Gastroesophageal sphincter (tissue), 4 donors: Measurements from ENCODE around the gene MRPL17. TPM values are rescaled to one million over a fixed set of nuclear protein-coding genes. Genes with fewer than 3 reads are reported as not detected.
A peak's percentile ranks its signal among the peaks of the same experiment; 100 is the strongest.

Experiments used
- ATAC-seq: fragments of 150-250 bp; one replicate; pipeline ENCODE4 v1.9.1; 2016; ENCODE audit warnings: mild to moderate bottlenecking, moderate library complexity
- H3K27ac ChIP-seq, 4 donors: fragments of 200-600 bp; sonication (generic) in 3 of 4; 1 replicate in 3 of 4; 2 replicates in 1 of 4; pipeline ENCODE4 v1.5.1; 2016 to 2019
- H3K27me3 ChIP-seq: fragments of 200-600 bp; sonication (generic); one replicate; pipeline ENCODE4 v1.5.1; 2019
- H3K36me3 ChIP-seq, 2 donors: fragments of 200-600 bp; sonication (generic); one replicate each; pipeline ENCODE4 v1.5.1; 2019; ENCODE audit warnings: control low read depth in 1 of 2
- H3K4me1 ChIP-seq, 3 donors: fragments of 200-600 bp; sonication (generic); 1 replicate in 2 of 3; 2 replicates in 1 of 3; pipeline ENCODE4 v1.5.1; 2016 to 2019; ENCODE audit warnings: control low read depth in 2 of 3
- H3K4me3 ChIP-seq, 2 donors: fragments of 200-600 bp; sonication (generic); one replicate each; pipeline ENCODE4 v1.5.1; 2019; ENCODE audit warnings: mild to moderate bottlenecking in 1 of 2, moderate library complexity in 1 of 2
- H3K9me3 ChIP-seq, 3 donors: fragments of 200-600 bp; sonication (generic); one replicate each; pipeline ENCODE4 v1.5.1; 2017 to 2019; ENCODE audit warnings: control low read depth in 2 of 3
- EP300 ChIP-seq: sonication (generic); formaldehyde crosslinking; IDR thresholded peaks from one replicate; pipeline ENCODE4 v1.6.1; 2017; ENCODE audit warnings: antibody characterized with exemption, mild to moderate bottlenecking
- POLR2A ChIP-seq, 2 donors: fragments of 450-650 bp; IDR thresholded peaks; one replicate each; pipeline ENCODE4 v1.6.1; 2017; ENCODE audit warnings: antibody characterized with exemption in 2 of 2, mild to moderate bottlenecking in 2 of 2, moderate library complexity in 1 of 2
- POLR2AphosphoS5 ChIP-seq: sonication (generic); formaldehyde crosslinking; IDR thresholded peaks from one replicate; pipeline ENCODE4 v1.6.1; 2017; ENCODE audit warnings: antibody characterized with exemption
- WGBS, 2 donors: methylation state at CpG; one replicate each; pipeline ENCODE4 v1.1.5; 2018; ENCODE audit warnings: low coverage in 1 of 2; 5-methylcytosine and 5-hydroxymethylcytosine counted together
- total RNA-seq, 4 donors: library from RNA; depleted of rRNA; stranded (reverse); fragments of >200 nt; gene quantifications; one replicate each; pipeline ENCODE4 v1.1.0, GENCODE V29; 2016
- TF ChIP-seq, protein P1 (sequence below), 4 experiments: fragments of 200-600 bp in 2 of 4; fragments of 450-650 bp in 2 of 4; sonication (generic) in 1 of 4; IDR thresholded peaks; one replicate each; pipeline ENCODE4 v1.5.1; 2017 to 2019; ENCODE audit warnings: antibody characterized with exemption in 4 of 4, mild to moderate bottlenecking in 2 of 4, moderate library complexity in 2 of 4

The MRPL17 gene
- total RNA-seq, 4 donors from 2014 or later = 12.6 to 35.0 (median 18.6) TPM

DNA sequence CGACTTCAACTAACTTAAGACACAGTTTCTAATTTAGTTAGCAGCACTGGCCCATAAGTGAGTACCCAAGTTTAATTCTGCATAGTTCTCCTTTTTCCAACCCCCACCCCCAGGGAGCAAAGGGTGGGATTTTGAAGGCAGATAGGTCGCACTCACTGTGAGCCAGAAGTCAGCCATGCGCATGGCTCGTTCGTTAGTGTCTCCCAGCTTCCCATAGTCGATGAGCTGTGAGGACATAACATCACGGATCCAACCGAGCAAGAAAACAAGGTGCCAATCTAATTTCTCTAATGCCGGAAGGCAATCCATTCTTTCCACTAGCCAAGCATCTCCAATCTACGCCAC lies 577 bp downstream of the MRPL17 start:
- Histone ChIP-seq H3K36me3 (peaks cover 0 to 22% of the 10 kb centered on the region in 2 donors), H3K9me3 (no peaks in the 10 kb centered on the region), H3K4me1 (peaks cover 8 to 31% (median 8%) of the 10 kb centered on the region in 3 donors), H3K27me3 (no peaks in the 10 kb centered on the region), H3K27ac (peak overlapping the region; percentile 2 to 98 (median 92)), H3K4me3 (peak overlapping the region; percentile 45 to 87)
- WGBS, 2 donors = 2 to 4% methylated on average over 5 to 8 of the region's 10 CpGs
- TF ChIP-seq POLR2A (IDR thresholded peaks at IDR 0.05) (no peak), EP300 (no peak), POLR2AphosphoS5 (no peak)
- TF ChIP-seq, protein P1, sequence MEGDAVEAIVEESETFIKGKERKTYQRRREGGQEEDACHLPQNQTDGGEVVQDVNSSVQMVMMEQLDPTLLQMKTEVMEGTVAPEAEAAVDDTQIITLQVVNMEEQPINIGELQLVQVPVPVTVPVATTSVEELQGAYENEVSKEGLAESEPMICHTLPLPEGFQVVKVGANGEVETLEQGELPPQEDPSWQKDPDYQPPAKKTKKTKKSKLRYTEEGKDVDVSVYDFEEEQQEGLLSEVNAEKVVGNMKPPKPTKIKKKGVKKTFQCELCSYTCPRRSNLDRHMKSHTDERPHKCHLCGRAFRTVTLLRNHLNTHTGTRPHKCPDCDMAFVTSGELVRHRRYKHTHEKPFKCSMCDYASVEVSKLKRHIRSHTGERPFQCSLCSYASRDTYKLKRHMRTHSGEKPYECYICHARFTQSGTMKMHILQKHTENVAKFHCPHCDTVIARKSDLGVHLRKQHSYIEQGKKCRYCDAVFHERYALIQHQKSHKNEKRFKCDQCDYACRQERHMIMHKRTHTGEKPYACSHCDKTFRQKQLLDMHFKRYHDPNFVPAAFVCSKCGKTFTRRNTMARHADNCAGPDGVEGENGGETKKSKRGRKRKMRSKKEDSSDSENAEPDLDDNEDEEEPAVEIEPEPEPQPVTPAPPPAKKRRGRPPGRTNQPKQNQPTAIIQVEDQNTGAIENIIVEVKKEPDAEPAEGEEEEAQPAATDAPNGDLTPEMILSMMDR (IDR thresholded peaks at IDR 0.05) = no peak
- ATAC-seq = no peak

DNA sequence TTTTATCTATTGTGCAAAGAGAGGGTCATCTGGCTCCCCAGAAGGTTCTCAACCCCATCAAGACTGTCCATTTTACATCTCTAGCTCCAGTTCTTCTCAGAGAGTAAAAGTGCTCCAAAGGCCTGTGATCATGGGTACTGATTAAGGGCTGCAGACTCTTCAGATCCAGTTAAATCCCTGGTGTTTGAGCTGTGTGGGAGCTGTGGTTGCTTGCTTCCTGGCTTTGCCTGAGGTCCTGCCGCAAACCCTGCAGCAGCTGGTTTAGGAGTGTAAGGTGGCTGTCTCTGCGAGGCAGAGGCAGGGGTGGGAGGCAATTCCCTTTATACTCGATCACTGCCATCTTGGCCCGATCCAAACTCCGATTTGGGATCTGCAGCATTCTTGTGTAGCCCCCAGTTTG lies 1.2 kb downstream of the MRPL17 start:
- 32 to 60% methylated on average over 1 to 3 of the region's 5 CpGs for WGBS, 2 donors
- H3K4me3 ChIP-seq = peak overlapping the region; percentile 45 to 87
- no peak for ATAC-seq
- peaks cover 0 to 22% of the 10 kb centered on the region in 2 donors for H3K36me3 ChIP-seq
- H3K27me3 ChIP-seq = no peaks in the 10 kb centered on the region
- H3K27ac ChIP-seq = peak overlapping the region; percentile 2 to 98 (median 92)
- TF ChIP-seq, protein P1 (IDR thresholded peaks at IDR 0.05) = no peak
- TF ChIP-seq EP300 (no peak), POLR2A (IDR thresholded peaks at IDR 0.05) (no peak), POLR2AphosphoS5 (no peak)
- peaks cover 8 to 31% (median 8%) of the 10 kb centered on the region in 3 donors for H3K4me1 ChIP-seq
- no peaks in the 10 kb centered on the region for H3K9me3 ChIP-seq

DNA sequence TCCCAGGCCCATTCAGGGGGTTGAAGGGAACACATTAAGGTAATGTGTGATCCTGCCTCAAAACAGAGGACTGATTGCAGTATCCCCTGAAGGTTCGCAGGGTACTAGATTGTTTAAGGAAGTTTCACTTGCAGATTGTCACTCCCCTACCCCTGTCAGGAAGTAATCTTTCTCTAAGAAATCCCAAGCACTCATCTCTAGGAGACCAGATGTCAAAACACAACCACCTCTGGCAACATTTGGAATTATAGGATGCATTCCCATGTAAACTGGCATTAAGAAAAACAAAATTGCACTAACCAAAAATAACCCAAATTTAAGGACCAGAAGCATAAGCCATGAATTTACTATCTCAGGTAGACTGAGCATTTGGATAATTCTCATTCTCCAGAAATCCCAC lies 1.6 kb downstream of the MRPL17 start:
- TF ChIP-seq, protein P1 (IDR thresholded peaks at IDR 0.05) = no peak
- TF ChIP-seq POLR2AphosphoS5 = no peak
- no peak for TF ChIP-seq POLR2A (IDR thresholded peaks at IDR 0.05)
- TF ChIP-seq EP300 = no peak
- Histone ChIP-seq H3K27ac (peak overlapping the region in 3 of 4 donors; percentile 5 to 12 (median 6)), H3K36me3 (peaks cover 0 to 22% of the 10 kb centered on the region in 2 donors), H3K27me3 (no peaks in the 10 kb centered on the region), H3K9me3 (no peaks in the 10 kb centered on the region), H3K4me3 (peak overlapping the region in 1 of 2 donors; percentile 87), H3K4me1 (peaks cover 8 to 31% (median 8%) of the 10 kb centered on the region in 3 donors)
- 17 to 40% methylated on average over 1 of the region's 1 CpG for WGBS, 2 donors
- ATAC-seq = no peak

DNA sequence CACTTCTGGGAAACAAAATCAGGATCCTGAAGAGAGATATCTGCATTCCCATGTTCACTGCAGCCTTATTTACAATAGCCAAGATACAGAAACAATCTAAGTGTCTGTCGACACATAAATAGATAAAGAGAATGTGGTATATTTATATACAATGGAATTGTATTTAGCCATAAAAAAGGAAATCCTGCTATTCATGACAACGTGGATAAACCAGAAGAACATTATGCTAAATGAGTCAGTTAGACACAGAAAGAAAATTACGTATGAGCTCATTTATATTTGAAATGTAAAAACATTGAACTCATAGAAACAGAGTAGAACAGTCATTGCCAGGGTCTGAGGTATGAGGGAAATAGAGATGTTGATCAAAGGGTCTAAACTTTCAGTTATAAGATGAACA lies 6.1 kb downstream of the MRPL17 start:
- Histone ChIP-seq H3K4me3 (no peak overlapping the region), H3K36me3 (peaks cover 0 to 22% of the 10 kb centered on the region in 2 donors), H3K27ac (no peak overlapping the region), H3K9me3 (no peaks in the 10 kb centered on the region), H3K27me3 (no peaks in the 10 kb centered on the region), H3K4me1 (peaks cover 3 to 17% (median 5%) of the 10 kb centered on the region in 3 donors)
- 67 to 69% methylated on average over 3 of the region's 3 CpGs for WGBS, 2 donors
- TF ChIP-seq, protein P1 (IDR thresholded peaks at IDR 0.05) = no peak
- TF ChIP-seq EP300 (no peak), POLR2AphosphoS5 (no peak), POLR2A (IDR thresholded peaks at IDR 0.05) (no peak)
- no peak for ATAC-seq

DNA sequence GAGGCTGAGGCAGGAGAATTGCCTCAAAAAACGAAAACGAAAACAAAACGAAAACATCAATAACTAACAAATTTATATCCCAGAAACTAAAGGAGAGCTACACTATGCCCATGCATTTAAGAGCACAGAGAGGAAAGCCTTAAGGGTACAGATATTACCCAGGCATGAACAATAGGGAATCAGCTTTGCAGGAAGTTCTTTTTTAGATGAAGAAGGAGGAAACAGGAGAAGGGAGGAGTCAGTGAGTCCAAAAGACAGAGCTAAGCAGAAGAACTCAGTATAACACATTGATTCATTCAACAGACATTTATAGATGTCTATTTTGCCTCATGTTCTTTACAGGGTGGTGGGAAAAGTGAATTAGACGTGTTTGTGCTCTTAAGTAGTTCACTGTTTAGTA lies 8.3 kb downstream of the MRPL17 start:
- Histone ChIP-seq H3K36me3 (peaks cover 0 to under 1% of the 10 kb centered on the region in 2 donors), H3K27me3 (no peaks in the 10 kb centered on the region), H3K4me1 (no peaks in the 10 kb centered on the region), H3K9me3 (no peaks in the 10 kb centered on the region), H3K27ac (peak overlapping the region in 2 of 4 donors; percentile 3 to 16), H3K4me3 (no peak overlapping the region)
- WGBS, 2 donors = 47 to 78% methylated on average over 2 to 4 of the region's 4 CpGs
- no peak for ATAC-seq
- no peak for TF ChIP-seq POLR2AphosphoS5
- TF ChIP-seq POLR2A (IDR thresholded peaks at IDR 0.05) = no peak
- no peak for TF ChIP-seq EP300
- TF ChIP-seq, protein P1 (IDR thresholded peaks at IDR 0.05) = no peak
